HepG2 (cell line): ENCODE results near the gene SH3D19. TPM values are rescaled to one million over a fixed set of nuclear protein-coding genes. Genes with fewer than 3 reads are reported as not detected.

ENCODE experiments used
- ATAC-seq: fragments of 200-7000 bp; cut with Tn5 transposase; 3 replicates; pipeline ENCODE4 v1.9.1; 2020; ENCODE audit warnings: mild to moderate bottlenecking, moderate library complexity
- BruUV-seq: library from RNA; stranded (reverse); fragments of 400-500 nt; replicated peaks from 2 replicates; lab custom pipeline; 2021; lab: Mats Ljungman, UMichigan
- CTCF ChIA-PET: fragments of 300-600 bp; formaldehyde crosslinking; extraction: SDS; loops from one replicate; lab custom pipeline; 2021; ENCODE audit warnings: low total read pairs, inconsistent platforms, low intra/inter-chr PET ratio; lab: Yijun Ruan, JAX
- POLR2A ChIA-PET: fragments of 350-600 bp; sonication (Branson Sonifier 250); formaldehyde crosslinking; loops from one replicate; lab custom pipeline; 2020; ENCODE audit warnings: antibody characterized with exemption, inconsistent platforms; lab: Yijun Ruan, JAX
- DNase-seq: peaks from one replicate; pipeline ENCODE4 v3.0.0-alpha.2; 2015; ENCODE audit warnings: low spot score
- FAIRE-seq: peaks from 3 replicates; lab custom pipeline; 2011; peaks lifted over from hg19 to GRCh38; lab: Jason Lieb, UNC
- H2AFZ ChIP-seq: one replicate; pipeline ENCODE4 v1.6.1; 2011; ENCODE audit warnings: low read length, inconsistent platforms
- H3K27ac ChIP-seq: fragments of 300-600 bp; 3 replicates; pipeline ENCODE4 v1.8.0; 2011; ENCODE audit warnings: mixed run types, mild to moderate bottlenecking, mixed read lengths, low read length, inconsistent platforms; ENCODE audit not compliant: insufficient read depth; ENCODE audit errors: extremely low read length
- H3K27me3 ChIP-seq, 2 experiments: fragments of 200-600 bp in 1 of 2; 2 replicates in 1 of 2; 3 replicates in 1 of 2; pipeline versions ENCODE4 v1.6.0 to v1.8.0; 2011; ENCODE audit warnings: low read length in 2 of 2, mild to moderate bottlenecking in 2 of 2, moderate library complexity in 2 of 2, inconsistent platforms in 1 of 2; ENCODE audit not compliant: insufficient read depth in 2 of 2, control insufficient read depth in 1 of 2
- H3K36me3 ChIP-seq, 2 experiments: fragments of 200-600 bp in 1 of 2; replicated peaks in 1 of 2; 2 replicates in 1 of 2; 3 replicates in 1 of 2; pipeline versions ENCODE4 v1.5.1 to v1.8.0; 2011; ENCODE audit warnings: low read length in 2 of 2, inconsistent platforms in 1 of 2; ENCODE audit not compliant: insufficient read depth in 2 of 2, control insufficient read depth in 1 of 2
- H3K4me1 ChIP-seq: 2 replicates; pipeline ENCODE4 v1.5.1; 2012; ENCODE audit warnings: low read length, inconsistent platforms; ENCODE audit not compliant: insufficient read depth
- H3K4me2 ChIP-seq: 2 replicates; pipeline ENCODE4 v1.6.0; 2011; ENCODE audit warnings: low read depth, low read length, inconsistent platforms
- H3K4me3 ChIP-seq, 3 experiments: fragments of 200-600 bp in 1 of 3; sonication (generic), shearing (Covaris generic) in 1 of 3; replicated peaks in 1 of 3; 2 replicates each; pipeline ENCODE4 v1.5.1; 2011 to 2016; ENCODE audit warnings: low read length in 3 of 3, inconsistent platforms in 2 of 3, low read depth in 2 of 3, mild to moderate bottlenecking in 2 of 3, control low read depth in 1 of 3, mixed read lengths in 1 of 3; ENCODE audit not compliant: insufficient read depth in 1 of 3
- H3K79me2 ChIP-seq: one replicate; pipeline ENCODE4 v1.6.1; 2011; ENCODE audit warnings: low read length, inconsistent platforms; ENCODE audit not compliant: insufficient read depth
- H3K9ac ChIP-seq: 2 replicates; pipeline ENCODE4 v1.6.0; 2011; ENCODE audit warnings: mild to moderate bottlenecking, low read depth, low read length, inconsistent platforms; ENCODE audit not compliant: insufficient read depth
- H3K9me3 ChIP-seq: 2 replicates; pipeline ENCODE4 v1.5.1; 2012; ENCODE audit warnings: mild to moderate bottlenecking, low read length
- H4K20me1 ChIP-seq: 2 replicates; pipeline ENCODE4 v1.6.0; 2011; ENCODE audit warnings: inconsistent platforms, mild to moderate bottlenecking, low read length, moderate library complexity; ENCODE audit not compliant: insufficient read depth
- ARNT2 ChIP-seq: sonication (generic); formaldehyde crosslinking; IDR thresholded peaks from 2 replicates; pipeline ENCODE4 v1.8.0; 2022; ENCODE audit warnings: mild to moderate bottlenecking, low read depth, missing genetic modification reagents, moderate library complexity
- ELF4 ChIP-seq: sonication (generic); formaldehyde crosslinking; IDR thresholded peaks from 2 replicates; pipeline ENCODE4 v1.5.0; 2020; ENCODE audit warnings: missing genetic modification reagents, mild to moderate bottlenecking, moderate library complexity, borderline replicate concordance
- JUND ChIP-seq: sonication (generic); formaldehyde crosslinking; IDR thresholded peaks from 2 replicates; pipeline ENCODE4 v1.8.0; 2022; ENCODE audit warnings: mild to moderate bottlenecking, missing genetic modification reagents
- SALL1 ChIP-seq: sonication (generic); formaldehyde crosslinking; IDR thresholded peaks from 2 replicates; pipeline ENCODE4 v1.8.0; 2022; ENCODE audit warnings: mild to moderate bottlenecking, missing genetic modification reagents
- ZFAT ChIP-seq: sonication (generic); formaldehyde crosslinking; conservative IDR thresholded peaks from 2 replicates; pipeline ENCODE4 v1.8.1; 2023; ENCODE audit warnings: missing genetic modification reagents, inconsistent platforms
- ZNF292 ChIP-seq: sonication (generic); formaldehyde crosslinking; IDR thresholded peaks from 2 replicates; pipeline ENCODE4 v1.8.1; 2022; ENCODE audit warnings: mild to moderate bottlenecking, low read depth, missing genetic modification reagents, borderline replicate concordance
- ZNF577 ChIP-seq: sonication (generic); formaldehyde crosslinking; IDR thresholded peaks from 2 replicates; pipeline ENCODE4 v1.4.0; 2020; ENCODE audit warnings: mild to moderate bottlenecking, low read depth, missing genetic modification reagents, borderline replicate concordance
- ZNF83 ChIP-seq: sonication (generic); formaldehyde crosslinking; IDR thresholded peaks from 2 replicates; pipeline ENCODE4 v1.4.0; 2020; ENCODE audit warnings: missing genetic modification reagents, mild to moderate bottlenecking, borderline replicate concordance
- WGBS: methylation state at CpG from one replicate; pipeline ENCODE4 v1.1.6; 2017; ENCODE audit warnings: low lambda C conversion rate; 5-methylcytosine and 5-hydroxymethylcytosine counted together
- in situ Hi-C: cut with HindIII; loops from 2 replicates; pipeline ENCODE4 v1.10.0; 2017; ENCODE audit warnings: low pct_unique_long_range_greater_than_20kb; ENCODE audit not compliant: extremely low pct_ligation_motif_present
- intact Hi-C: fragments of 100-400 bp; cut with micrococcal nuclease; formaldehyde crosslinking; loops from one replicate; pipeline ENCODE4 v1.10.0; 2022; ENCODE audit not compliant: unreplicated experiment
- polyA plus RNA-seq, 8 experiments: library from polyadenylated mRNA; depleted of rRNA in 3 of 8; stranded (reverse) in 7 of 8; unstranded in 1 of 8; fragments of >200 nt; fragmentation: Illumina TruSeq in 4 of 8; extraction: Trizol in 4 of 8; gene quantifications; 2 replicates each; pipeline versions ENCODE4 v1.2.1 to v1.2.3, GENCODE V29; 2011 to 2016; ENCODE audit warnings: low read depth in 4 of 8, missing spikeins in 1 of 8, mixed read lengths in 1 of 8; ENCODE audit not compliant: insufficient read depth in 1 of 8
- total RNA-seq, 5 experiments: library from RNA; depleted of rRNA; stranded (reverse); fragments of >200 nt; fragmentation: Illumina TruSeq; extraction: Trizol; gene quantifications; 2 replicates each; pipeline ENCODE4 v1.2.3, GENCODE V29; 2016; ENCODE audit warnings: low read depth in 1 of 5
- TF ChIP-seq, protein P1 (sequence below): sonication (generic); formaldehyde crosslinking; IDR thresholded peaks from 2 replicates; pipeline ENCODE4 v1.4.0; 2020; ENCODE audit warnings: missing genetic modification reagents
- TF ChIP-seq, protein P2 (sequence below): sonication (generic); formaldehyde crosslinking; IDR thresholded peaks from 2 replicates; pipeline ENCODE4 v1.4.0; 2020; ENCODE audit warnings: missing genetic modification reagents
- TF ChIP-seq, protein P3 (sequence below): fragments of 450-650 bp; IDR thresholded peaks from 2 replicates; pipeline ENCODE4 v1.6.1; 2017

SH3D19 gene
- total and polyA plus RNA-seq, 2 of the 13 experiments (the other 11 are each of a cell fraction or from before 2014, with no cell fraction given), result 31.2 to 38.0 TPM

DNA sequence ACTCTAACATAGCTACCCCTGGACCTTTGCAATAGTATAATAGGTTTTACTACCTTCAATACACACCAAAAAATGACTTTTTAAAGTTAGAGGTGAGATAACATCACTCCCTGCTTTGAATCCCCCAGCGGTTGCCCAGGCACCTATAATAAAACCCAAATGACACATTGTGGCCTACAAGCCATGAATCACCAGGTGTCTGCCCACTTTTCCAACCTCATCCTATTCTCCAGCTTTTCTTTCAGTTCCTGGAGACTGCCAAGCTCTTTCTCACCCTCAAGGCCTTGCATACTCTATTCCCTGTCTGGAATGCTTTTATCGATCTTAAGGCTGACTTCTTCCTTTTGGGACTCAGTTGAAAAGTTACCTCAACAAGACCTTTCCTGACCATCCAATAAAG, 64.9 kb downstream of the SH3D19 start:
- Histone ChIP-seq H3K79me2 (peaks cover 92% of the 10 kb centered on the region), H3K9ac (no peak overlapping the region), H3K27ac (no peak overlapping the region), H3K4me2 (no peak overlapping the region), H2AFZ (no peak overlapping the region), H3K36me3 (peaks cover 17 to 36% of the 10 kb centered on the region in 2 experiments; a peak in 4 of 5 replicates), H3K4me3 (no peak overlapping the region), H3K4me1 (peaks cover 36% of the 10 kb centered on the region)
- CTCF ChIA-PET, result no interaction called here
- no peak for FAIRE-seq
- TSS peak; percentile 17 for BruUV-seq
- in situ Hi-C loops, result no loop called here
- WGBS, result 95% methylated on average over 2 of the region's 2 CpGs
- intact Hi-C loops, result no loop called here
- TF ChIP-seq ARNT2 (CRISPR knock-in tag) (no peak), ELF4 (CRISPR knock-in tag) (no peak), ZNF83 (CRISPR knock-in tag) (no peak), ZNF292 (CRISPR knock-in tag) (no peak), JUND (no peak), ZFAT (no peak), SALL1 (CRISPR knock-in tag) (no peak), ZNF577 (no peak)
- TF ChIP-seq, protein P1, sequence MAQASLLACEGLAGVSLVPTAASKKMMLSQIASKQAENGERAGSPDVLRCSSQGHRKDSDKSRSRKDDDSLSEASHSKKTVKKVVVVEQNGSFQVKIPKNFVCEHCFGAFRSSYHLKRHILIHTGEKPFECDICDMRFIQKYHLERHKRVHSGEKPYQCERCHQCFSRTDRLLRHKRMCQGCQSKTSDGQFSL (CRISPR knock-in tag), result no peak
- TF ChIP-seq, protein P2, sequence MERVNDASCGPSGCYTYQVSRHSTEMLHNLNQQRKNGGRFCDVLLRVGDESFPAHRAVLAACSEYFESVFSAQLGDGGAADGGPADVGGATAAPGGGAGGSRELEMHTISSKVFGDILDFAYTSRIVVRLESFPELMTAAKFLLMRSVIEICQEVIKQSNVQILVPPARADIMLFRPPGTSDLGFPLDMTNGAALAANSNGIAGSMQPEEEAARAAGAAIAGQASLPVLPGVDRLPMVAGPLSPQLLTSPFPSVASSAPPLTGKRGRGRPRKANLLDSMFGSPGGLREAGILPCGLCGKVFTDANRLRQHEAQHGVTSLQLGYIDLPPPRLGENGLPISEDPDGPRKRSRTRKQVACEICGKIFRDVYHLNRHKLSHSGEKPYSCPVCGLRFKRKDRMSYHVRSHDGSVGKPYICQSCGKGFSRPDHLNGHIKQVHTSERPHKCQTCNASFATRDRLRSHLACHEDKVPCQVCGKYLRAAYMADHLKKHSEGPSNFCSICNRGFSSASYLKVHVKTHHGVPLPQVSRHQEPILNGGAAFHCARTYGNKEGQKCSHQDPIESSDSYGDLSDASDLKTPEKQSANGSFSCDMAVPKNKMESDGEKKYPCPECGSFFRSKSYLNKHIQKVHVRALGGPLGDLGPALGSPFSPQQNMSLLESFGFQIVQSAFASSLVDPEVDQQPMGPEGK (CRISPR knock-in tag), result no peak
- TF ChIP-seq, protein P3, sequence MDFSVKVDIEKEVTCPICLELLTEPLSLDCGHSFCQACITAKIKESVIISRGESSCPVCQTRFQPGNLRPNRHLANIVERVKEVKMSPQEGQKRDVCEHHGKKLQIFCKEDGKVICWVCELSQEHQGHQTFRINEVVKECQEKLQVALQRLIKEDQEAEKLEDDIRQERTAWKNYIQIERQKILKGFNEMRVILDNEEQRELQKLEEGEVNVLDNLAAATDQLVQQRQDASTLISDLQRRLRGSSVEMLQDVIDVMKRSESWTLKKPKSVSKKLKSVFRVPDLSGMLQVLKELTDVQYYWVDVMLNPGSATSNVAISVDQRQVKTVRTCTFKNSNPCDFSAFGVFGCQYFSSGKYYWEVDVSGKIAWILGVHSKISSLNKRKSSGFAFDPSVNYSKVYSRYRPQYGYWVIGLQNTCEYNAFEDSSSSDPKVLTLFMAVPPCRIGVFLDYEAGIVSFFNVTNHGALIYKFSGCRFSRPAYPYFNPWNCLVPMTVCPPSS, result no peak
- TF ChIP-seq, all 625 proteins: peak for 0
- Histone ChIP-seq H3K27me3 (no peaks in the 10 kb centered on the region), H3K9me3 (no peaks in the 10 kb centered on the region), H4K20me1 (peaks cover 43% of the 10 kb centered on the region; the same call in 1 of the 2 replicates)
- DNase-seq (no peak), ATAC-seq (no peak)
- POLR2A ChIA-PET, result no interaction called here
